Fibroblast of lung (primary cell): ENCODE measurements around the gene C16orf89. TPM values are rescaled to one million over a fixed set of nuclear protein-coding genes. Genes with fewer than 3 reads are reported as not detected.

Experiments used
- DNase-seq, 2 donors: peaks; one replicate each; pipeline versions ENCODE4 v3.0.0 to v3.0.0-alpha.2; 2010; ENCODE audit warnings: low read depth in 2 of 2
- H2AFZ ChIP-seq: 2 replicates; pipeline ENCODE4 v1.5.1; 2012; ENCODE audit warnings: low read length, control low read depth, inconsistent platforms
- H3K27ac ChIP-seq: 2 replicates; pipeline ENCODE4 v1.5.1; 2011; ENCODE audit warnings: low read length, control low read depth; ENCODE audit not compliant: insufficient read depth
- H3K27me3 ChIP-seq: 2 replicates; pipeline ENCODE4 v1.5.1; 2011; ENCODE audit warnings: mild to moderate bottlenecking, low read length; ENCODE audit not compliant: control insufficient read depth, insufficient read depth
- H3K36me3 ChIP-seq: 2 replicates; pipeline ENCODE4 v1.5.1; 2011; ENCODE audit warnings: low read length; ENCODE audit not compliant: control insufficient read depth, insufficient read depth
- H3K4me1 ChIP-seq: 2 replicates; pipeline ENCODE4 v1.5.1; 2011; ENCODE audit warnings: low read length; ENCODE audit not compliant: control insufficient read depth, insufficient read depth; ENCODE audit errors: extremely low read depth
- H3K4me2 ChIP-seq: 2 replicates; pipeline ENCODE4 v1.5.1; 2011; ENCODE audit warnings: low read length, control low read depth; ENCODE audit not compliant: insufficient read depth; ENCODE audit errors: extremely low read depth
- H3K4me3 ChIP-seq, 4 experiments: fragments of 200-600 bp in 1 of 4; sonication (generic) in 1 of 4; replicated peaks in 1 of 4; 2 replicates each; pipeline ENCODE4 v1.5.1; 2011 to 2016; ENCODE audit warnings: low read length in 4 of 4, low read depth in 3 of 4, mild to moderate bottlenecking in 3 of 4, control low read depth in 2 of 4, inconsistent platforms in 1 of 4, mixed read lengths in 1 of 4; ENCODE audit not compliant: insufficient read depth in 1 of 4; ENCODE audit errors: control extremely low read depth in 1 of 4
- H3K79me2 ChIP-seq: 2 replicates; pipeline ENCODE4 v1.5.1; 2012; ENCODE audit warnings: mild to moderate bottlenecking, low read length, inconsistent platforms; ENCODE audit not compliant: control insufficient read depth, insufficient read depth
- H3K9ac ChIP-seq: 2 replicates; pipeline ENCODE4 v1.5.1; 2011; ENCODE audit warnings: mild to moderate bottlenecking, low read length, control low read depth; ENCODE audit not compliant: insufficient read depth
- H3K9me3 ChIP-seq: 2 replicates; pipeline ENCODE4 v1.5.1; 2012; ENCODE audit warnings: low read depth, low read length; ENCODE audit not compliant: control insufficient read depth, insufficient read depth
- H4K20me1 ChIP-seq: 2 replicates; pipeline ENCODE4 v1.5.1; 2011; ENCODE audit warnings: low read length; ENCODE audit not compliant: control insufficient read depth, insufficient read depth; ENCODE audit errors: extremely low read depth
- CTCF ChIP-seq, 2 donors: IDR thresholded peaks in 1 of 2; conservative IDR thresholded peaks in 1 of 2; 1 replicate in 1 of 2; 2 replicates in 1 of 2; pipeline ENCODE4 v1.5.1; 2011 to 2012; ENCODE audit warnings: low read length in 2 of 2, control low read depth in 1 of 2, inconsistent platforms in 1 of 2, low read depth in 1 of 2, mild to moderate bottlenecking in 1 of 2
- EZH2 ChIP-seq: IDR thresholded peaks from 2 replicates; pipeline ENCODE4 v1.5.1; 2012; ENCODE audit warnings: low read length, control low read depth, mild to moderate bottlenecking; ENCODE audit errors: missing control alignments
- polyA plus RNA-seq, 2 donors: library from polyadenylated mRNA; depleted of rRNA in 1 of 2; stranded (reverse) in 1 of 2; unstranded in 1 of 2; fragments of >200 nt; gene quantifications; 2 replicates each; pipeline ENCODE4 v1.2.1, GENCODE V29; 2011 to 2012; ENCODE audit warnings: missing spikeins in 1 of 2
- total RNA-seq: library from RNA; depleted of rRNA; stranded (reverse); fragments of >200 nt; gene quantifications from 2 replicates; pipeline ENCODE4 v1.2.1, GENCODE V29; 2014

C16orf89 gene
- total and polyA plus RNA-seq, 2 donors (not counting 1 experiment from before 2014, with no cell fraction given): 0.53 to 5.9 TPM

GRCh38 chr16:5005916-5006315 is 59.8 kb downstream of the C16orf89 start:
- no peak for DNase-seq
- Histone ChIP-seq H3K36me3 (no peaks in the 10 kb centered on the region), H3K27ac (no peak overlapping the region), H3K9me3 (no peaks in the 10 kb centered on the region), H3K9ac (no peak overlapping the region), H3K4me1 (no peaks in the 10 kb centered on the region), H4K20me1 (no peaks in the 10 kb centered on the region), H3K4me3 (no peak overlapping the region), H3K4me2 (no peak overlapping the region), H3K79me2 (no peaks in the 10 kb centered on the region), H2AFZ (no peak overlapping the region), H3K27me3 (peaks cover 9% of the 10 kb centered on the region)
- TF ChIP-seq CTCF (conservative IDR thresholded peaks at IDR 0.05 in 1 of 2, IDR thresholded peaks at IDR 0.05 in 1 of 2; ENCODE audit: low read depth in 1 of 2, low read length in 2 of 2) (no peak), EZH2 (no peak)

- Histone ChIP-seq H2AFZ (no peak overlapping the region), H3K27me3 (peaks cover 2% of the 10 kb centered on the region), H3K4me2 (no peak overlapping the region), H3K4me1 (no peaks in the 10 kb centered on the region), H3K9ac (no peak overlapping the region), H3K9me3 (no peaks in the 10 kb centered on the region), H3K4me3 (no peak overlapping the region), H3K27ac (no peak overlapping the region), H3K79me2 (no peaks in the 10 kb centered on the region), H3K36me3 (no peaks in the 10 kb centered on the region), H4K20me1 (no peaks in the 10 kb centered on the region)
- no peak for TF ChIP-seq CTCF (conservative IDR thresholded peaks at IDR 0.05 in 1 of 2, IDR thresholded peaks at IDR 0.05 in 1 of 2; ENCODE audit: low read depth in 1 of 2, low read length in 2 of 2)
- no peak for TF ChIP-seq EZH2
- DNase-seq: no peak
Measured at GRCh38 chr16:5004311-5004710, 61.4 kb downstream of the C16orf89 start.

- H4K20me1 ChIP-seq: no peaks in the 10 kb centered on the region
- H3K9ac ChIP-seq: no peak overlapping the region
- H3K27me3 ChIP-seq: no peaks in the 10 kb centered on the region
- H3K4me1 ChIP-seq: no peaks in the 10 kb centered on the region
- DNase-seq: no peak
- H2AFZ ChIP-seq: no peak overlapping the region
- H3K27ac ChIP-seq: no peak overlapping the region
- no peak overlapping the region for H3K4me3 ChIP-seq
- no peak overlapping the region for H3K4me2 ChIP-seq
- TF ChIP-seq EZH2 (no peak), CTCF (conservative IDR thresholded peaks at IDR 0.05 in 1 of 2, IDR thresholded peaks at IDR 0.05 in 1 of 2; ENCODE audit: low read depth in 1 of 2, low read length in 2 of 2) (no peak)
- no peaks in the 10 kb centered on the region for H3K36me3 ChIP-seq
- no peaks in the 10 kb centered on the region for H3K79me2 ChIP-seq
- H3K9me3 ChIP-seq: no peaks in the 10 kb centered on the region
Measured at GRCh38 chr16:5003828-5004227, 61.9 kb downstream of the C16orf89 start.
